HG03378 (cell line): Measurements from ENCODE around the gene ERICH4.

Experiments used
- ATAC-seq: cut with Tn5 transposase; IDR thresholded peaks from one replicate; pipeline ENCODE4 v1.9.1; 2021; ENCODE audit warnings: mild to moderate bottlenecking, moderate library complexity; ENCODE audit not compliant: unreplicated experiment

ERICH4 gene

DNA sequence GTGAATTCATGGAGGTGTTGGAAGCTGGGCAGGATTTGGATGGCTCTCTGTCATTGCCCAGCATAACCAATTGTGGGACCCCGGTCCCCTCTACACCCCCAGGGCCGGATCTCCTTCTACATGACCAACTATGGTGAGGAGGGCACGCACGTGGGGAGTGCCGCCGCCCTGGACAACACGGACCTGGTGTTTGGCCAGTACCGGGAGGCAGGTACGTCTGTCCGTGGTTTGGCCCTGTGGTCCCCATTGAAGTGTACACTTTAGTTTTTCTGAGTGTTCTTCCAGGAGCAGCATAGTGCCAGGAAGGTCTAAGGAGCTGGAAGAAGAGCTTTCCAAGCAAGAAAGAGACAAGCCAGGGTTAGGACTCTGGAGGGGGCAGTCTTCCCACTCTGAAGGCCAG is 29.0 kb upstream of the ERICH4 start:
- ATAC-seq, result no peak

DNA sequence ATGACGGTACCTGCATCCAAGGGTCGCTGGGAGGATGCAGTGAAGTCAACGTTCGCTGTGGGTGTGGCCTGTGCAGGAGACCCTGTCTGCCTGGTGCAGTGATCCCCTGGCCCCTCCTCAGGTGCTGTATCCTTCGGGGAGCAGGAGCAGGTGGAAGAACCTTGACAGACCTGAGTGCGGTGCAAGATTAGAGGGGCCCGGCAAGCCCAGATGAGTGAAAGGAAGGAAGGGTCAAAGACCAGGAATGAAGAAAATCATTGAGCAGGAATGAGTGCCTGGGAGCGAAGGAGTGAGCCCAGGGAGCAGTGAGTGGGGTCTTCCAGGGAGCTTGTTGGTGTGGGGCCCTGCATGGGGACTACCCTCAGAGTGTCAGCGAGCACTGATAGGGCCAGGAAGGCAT is 28.5 kb upstream of the ERICH4 start:
- no peak for ATAC-seq

GRCh38 chr19:41415154-41415571 is 27.8 kb upstream of the ERICH4 start:
- ATAC-seq, result no peak

DNA sequence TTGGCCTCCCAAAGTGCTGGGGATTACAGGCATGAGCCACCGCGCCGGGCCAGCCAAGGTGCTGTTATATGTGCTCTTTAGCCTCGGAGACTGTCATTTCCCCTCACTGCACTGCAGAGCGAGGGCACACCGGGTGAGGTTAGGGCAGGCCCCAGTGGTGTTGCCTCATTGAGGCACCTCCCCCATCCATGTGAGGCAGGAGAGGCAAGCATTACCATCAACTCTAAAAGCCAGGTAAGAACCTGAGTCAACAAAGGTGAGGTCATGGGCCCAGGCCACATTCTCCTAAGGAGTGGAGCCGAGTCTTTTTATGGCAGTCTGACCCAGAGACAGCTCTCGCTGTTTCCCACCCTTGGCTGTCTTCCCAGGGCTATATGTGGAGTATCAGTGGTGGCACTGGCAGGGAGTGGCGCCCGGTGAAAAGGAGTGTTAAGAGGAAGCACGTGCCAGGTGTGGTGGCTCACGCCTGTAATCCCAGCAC is 26.7 kb upstream of the ERICH4 start:
- ATAC-seq, result no peak

GRCh38 chr19:41420101-41420880 is 22.7 kb upstream of the ERICH4 start:
- no peak for ATAC-seq

GRCh38 chr19:41421314-41421713 is 21.6 kb upstream of the ERICH4 start:
- ATAC-seq, result no peak

- ATAC-seq, result no peak
These were observed 21.0 kb upstream of the ERICH4 start for GRCh38 chr19:41421973-41422372.

DNA sequence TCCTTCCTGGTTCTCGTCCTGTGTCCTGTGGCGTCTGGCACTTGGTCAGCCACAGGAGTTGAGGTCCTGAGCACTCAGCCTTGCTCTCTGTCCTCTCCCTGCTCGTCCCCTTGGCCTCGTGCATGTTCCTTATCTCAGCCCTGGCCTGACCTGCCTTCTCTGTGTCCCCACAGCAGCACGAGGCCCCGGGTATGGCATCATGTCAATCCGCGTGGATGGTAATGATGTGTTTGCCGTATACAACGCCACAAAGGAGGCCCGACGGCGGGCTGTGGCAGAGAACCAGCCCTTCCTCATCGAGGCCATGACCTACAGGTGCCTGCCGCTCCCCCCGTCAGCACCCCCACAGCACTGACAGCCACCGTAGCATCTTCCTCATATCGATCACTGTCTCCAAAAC is 20.5 kb upstream of the ERICH4 start:
- ATAC-seq, result no peak

DNA sequence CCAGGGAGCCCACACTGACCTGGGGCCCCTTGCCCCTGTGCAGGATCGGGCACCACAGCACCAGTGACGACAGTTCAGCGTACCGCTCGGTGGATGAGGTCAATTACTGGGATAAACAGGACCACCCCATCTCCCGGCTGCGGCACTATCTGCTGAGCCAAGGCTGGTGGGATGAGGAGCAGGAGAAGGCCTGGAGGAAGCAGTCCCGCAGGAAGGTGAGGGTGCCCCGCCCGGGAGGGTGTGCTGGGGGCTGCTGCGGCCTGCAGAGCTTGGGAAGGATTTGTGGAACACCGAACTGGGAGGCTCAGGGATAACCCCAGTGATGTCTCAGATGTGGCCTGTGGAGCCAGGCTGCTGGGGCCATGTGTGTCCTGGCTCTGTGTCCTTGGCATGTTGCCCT is 20.0 kb upstream of the ERICH4 start:
- no peak for ATAC-seq

DNA sequence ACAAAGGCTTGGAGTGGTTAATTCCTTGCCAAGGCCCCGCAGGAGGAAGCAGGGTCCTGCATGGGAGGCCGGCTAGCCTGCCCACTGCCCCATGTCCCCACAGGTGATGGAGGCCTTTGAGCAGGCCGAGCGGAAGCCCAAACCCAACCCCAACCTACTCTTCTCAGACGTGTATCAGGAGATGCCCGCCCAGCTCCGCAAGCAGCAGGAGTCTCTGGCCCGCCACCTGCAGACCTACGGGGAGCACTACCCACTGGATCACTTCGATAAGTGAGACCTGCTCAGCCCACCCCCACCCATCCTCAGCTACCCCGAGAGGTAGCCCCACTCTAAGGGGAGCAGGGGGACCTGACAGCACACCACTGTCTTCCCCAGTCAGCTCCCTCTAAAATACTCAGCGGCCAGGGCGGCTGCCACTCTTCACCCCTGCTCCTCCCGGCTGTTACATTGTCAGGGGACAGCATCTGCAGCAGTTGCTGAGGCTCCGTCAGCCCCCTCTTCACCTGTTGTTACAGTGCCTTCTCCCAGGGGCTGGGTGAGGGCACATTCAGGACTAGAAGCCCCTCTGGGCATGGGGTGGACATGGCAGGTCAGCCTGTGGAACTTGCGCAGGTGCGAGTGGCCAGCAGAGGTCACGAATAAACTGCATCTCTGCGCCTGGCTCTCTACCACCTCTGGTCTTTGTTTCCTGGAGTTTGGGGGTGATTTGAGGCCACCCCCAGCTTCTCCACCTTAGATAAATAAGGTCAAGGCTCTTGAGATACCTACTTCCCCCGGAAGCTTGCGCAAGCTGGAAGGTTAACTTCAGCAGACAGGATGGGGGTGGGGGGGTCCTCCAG is 18.4 kb upstream of the ERICH4 start:
- no peak for ATAC-seq

DNA sequence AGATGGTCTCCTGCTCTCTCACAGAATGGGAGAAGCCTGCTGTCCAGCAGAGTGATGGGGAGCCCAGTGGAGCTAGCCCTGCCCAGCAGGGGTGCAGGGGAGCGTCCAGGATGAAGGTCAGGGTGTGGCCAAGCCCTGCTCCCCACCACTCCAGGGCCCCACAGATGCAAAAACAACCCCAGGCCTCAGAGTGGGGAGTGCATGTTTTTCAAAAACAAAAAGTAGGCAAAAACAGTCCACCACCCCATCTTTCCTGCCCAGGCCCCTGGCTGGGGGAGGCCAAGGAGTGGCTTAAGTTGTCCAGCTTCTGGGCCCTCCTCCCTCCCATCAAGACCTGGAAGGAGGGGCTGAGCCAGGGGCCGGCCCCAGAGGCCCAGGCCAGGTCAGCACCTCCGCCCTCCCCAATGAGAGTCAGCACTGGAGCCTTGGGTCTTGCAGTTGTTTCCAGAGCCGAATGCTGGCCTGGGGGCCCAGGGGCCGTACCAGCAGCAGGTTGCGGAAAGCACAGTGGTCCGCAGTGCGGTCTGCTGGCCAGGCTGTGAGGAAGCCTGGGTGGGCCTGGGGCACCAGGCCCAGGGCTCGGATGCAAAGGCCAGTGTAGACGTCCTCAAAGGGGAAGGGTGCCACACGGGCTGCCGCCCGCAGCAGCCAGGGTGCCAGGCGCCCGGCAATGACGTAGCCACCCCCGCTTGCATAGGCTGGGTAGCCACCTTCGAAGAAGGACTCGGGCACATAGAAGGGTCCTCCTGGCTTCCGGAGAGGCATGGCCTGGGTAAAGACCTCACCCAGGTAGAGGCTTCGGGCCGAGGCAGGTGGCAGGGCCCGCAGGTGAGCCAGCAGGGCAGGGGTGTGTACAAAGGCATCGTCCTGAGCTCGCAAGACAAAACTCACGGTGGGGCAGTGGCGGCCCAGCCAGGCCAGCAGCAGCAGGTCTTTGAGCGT is 17.5 kb upstream of the ERICH4 start:
- no peak for ATAC-seq

DNA sequence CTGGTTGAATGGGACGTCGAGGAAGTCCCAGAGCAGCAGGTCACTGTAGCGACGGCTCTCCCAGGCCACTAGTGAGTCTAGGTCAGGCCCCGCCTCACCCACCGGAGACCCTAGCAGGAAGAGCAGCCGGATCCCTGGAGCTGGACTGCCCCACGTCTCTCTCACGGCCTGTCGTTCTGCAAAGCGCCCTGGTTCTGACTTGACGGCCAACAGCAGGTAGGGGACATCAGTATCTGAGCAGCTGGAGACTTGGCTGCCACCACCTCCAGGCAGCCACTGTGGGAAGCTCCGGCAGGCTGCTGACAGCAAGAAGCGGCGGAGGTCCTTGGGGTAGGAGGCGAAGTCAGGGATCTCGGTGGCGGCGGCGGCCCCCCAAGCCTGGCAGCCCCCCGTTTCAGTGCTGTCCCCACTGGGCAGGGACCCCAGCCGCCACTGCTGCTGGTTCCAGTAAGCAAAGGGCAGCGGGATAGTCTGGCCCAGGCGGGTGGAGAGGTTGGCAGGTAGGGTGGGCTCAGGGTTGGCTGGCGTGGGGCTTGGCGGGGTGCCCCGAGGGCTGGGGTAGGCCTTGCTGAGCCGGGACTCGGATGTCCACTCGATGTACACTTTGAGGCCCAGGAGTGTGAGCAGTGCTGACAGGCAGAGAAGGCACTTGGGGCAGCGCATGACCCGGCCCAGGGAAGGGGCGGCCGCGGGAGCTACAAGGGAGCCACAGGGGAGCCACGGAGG is 16.7 kb upstream of the ERICH4 start:
- ATAC-seq, result no peak

GRCh38 chr19:41426952-41427646 is 15.9 kb upstream of the ERICH4 start, which contains the start of gene B3GNT8:
B3GNT8 (minus strand) TSS chr19:41427374; CDS start chr19:41426778, 596 bp downstream.
- ATAC-seq, result no peak

GRCh38 chr19:41427647-41428480 is 15.1 kb upstream of the ERICH4 start:
- no peak for ATAC-seq

- ATAC-seq, result no peak
These were observed 14.5 kb upstream of the ERICH4 start for GRCh38 chr19:41428481-41428859.

- no peak for ATAC-seq
These were observed 12.0 kb upstream of the ERICH4 start for GRCh38 chr19:41430922-41431321.

DNA sequence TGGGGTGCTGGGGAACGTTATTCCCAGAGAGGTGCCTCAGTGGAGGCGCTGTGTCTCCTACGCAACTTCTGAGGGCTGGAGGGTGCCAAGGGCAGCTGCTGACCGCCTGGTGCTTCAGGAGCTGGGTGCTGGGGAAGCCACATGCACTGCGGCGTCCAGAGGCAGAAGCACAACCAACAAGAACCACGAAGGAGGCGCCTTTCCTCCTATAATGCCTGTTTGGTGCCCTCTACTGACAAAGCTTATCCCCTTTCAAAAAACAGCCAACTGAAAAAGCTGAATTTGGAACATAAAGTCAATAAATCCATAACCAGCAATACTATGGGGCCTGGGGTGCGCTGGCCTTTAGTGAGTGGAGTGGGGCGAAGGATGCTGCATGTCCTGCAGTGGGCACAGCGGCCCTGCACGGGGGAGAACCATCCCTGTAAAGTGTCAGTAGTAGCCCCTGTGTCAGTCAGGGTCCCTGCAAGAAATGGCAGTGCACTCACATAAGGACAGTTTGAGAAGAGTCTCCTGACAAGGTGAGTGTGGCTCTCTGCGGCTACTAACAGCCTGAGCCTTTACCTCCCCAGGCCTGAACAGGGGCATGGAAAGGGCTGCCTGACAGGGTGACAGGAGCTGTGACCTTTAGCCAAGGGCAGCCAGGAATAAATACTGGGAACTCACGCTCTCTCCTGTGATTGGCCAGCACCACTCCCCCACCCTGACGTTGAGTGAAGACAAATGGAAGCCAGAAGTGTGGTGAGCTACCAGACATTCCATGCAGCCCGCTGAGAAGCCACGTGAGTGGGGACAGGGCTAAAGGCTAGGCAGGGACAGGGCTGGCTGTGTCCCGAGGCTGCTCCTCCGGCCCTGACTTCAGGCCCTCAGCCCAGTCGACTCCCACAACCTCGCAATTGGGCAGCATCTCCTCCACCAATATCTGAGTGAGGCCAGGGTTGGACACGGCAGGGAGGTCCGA is 11.2 kb upstream of the ERICH4 start:
- no peak for ATAC-seq

GRCh38 chr19:41433171-41433570 is 9.8 kb upstream of the ERICH4 start:
- ATAC-seq, result no peak
